Ishikawa (cell line): ENCODE measurements around the gene CDA.

Experiments
- CEBPB ChIP-seq: IDR thresholded peaks from 2 replicates; pipeline ENCODE4 v1.6.1; 2012
- CREB1 ChIP-seq: IDR thresholded peaks from 2 replicates; pipeline ENCODE4 v1.6.1; 2012; ENCODE audit warnings: low read depth
- EGR1 ChIP-seq: IDR thresholded peaks from 2 replicates; pipeline ENCODE4 v1.6.1; 2012
- EP300 ChIP-seq: IDR thresholded peaks from 2 replicates; pipeline ENCODE4 v1.6.1; 2012; ENCODE audit warnings: borderline replicate concordance
- FOXM1 ChIP-seq: IDR thresholded peaks from 2 replicates; pipeline ENCODE4 v1.6.1; 2012; ENCODE audit warnings: low read depth, borderline replicate concordance
- NFIC ChIP-seq: IDR thresholded peaks from 2 replicates; pipeline ENCODE4 v1.6.1; 2012
- RAD21 ChIP-seq: IDR thresholded peaks from 2 replicates; pipeline ENCODE4 v1.6.1; 2012; ENCODE audit warnings: low read depth
- TAF1 ChIP-seq: IDR thresholded peaks from 2 replicates; pipeline ENCODE4 v1.6.1; 2012; ENCODE audit warnings: low read depth, mild to moderate bottlenecking
- TCF12 ChIP-seq: IDR thresholded peaks from 2 replicates; pipeline ENCODE4 v1.6.1; 2012; ENCODE audit warnings: low read depth
- TEAD4 ChIP-seq: IDR thresholded peaks from 2 replicates; pipeline ENCODE4 v1.6.1; 2012
- YY1 ChIP-seq: IDR thresholded peaks from 2 replicates; pipeline ENCODE4 v1.6.1; 2012; ENCODE audit warnings: low read depth
- ZBTB7A ChIP-seq: IDR thresholded peaks from 2 replicates; pipeline ENCODE4 v1.6.1; 2012; ENCODE audit warnings: low read depth
- TF ChIP-seq, protein P1 (sequence below): IDR thresholded peaks from 2 replicates; pipeline ENCODE4 v1.6.1; 2012
- TF ChIP-seq, protein P2 (sequence below): IDR thresholded peaks from 2 replicates; pipeline ENCODE4 v1.6.1; 2012
- TF ChIP-seq, protein P3 (sequence below): IDR thresholded peaks from 2 replicates; pipeline ENCODE4 v1.6.1; 2012; ENCODE audit warnings: low read depth, mild to moderate bottlenecking

The CDA gene

DNA sequence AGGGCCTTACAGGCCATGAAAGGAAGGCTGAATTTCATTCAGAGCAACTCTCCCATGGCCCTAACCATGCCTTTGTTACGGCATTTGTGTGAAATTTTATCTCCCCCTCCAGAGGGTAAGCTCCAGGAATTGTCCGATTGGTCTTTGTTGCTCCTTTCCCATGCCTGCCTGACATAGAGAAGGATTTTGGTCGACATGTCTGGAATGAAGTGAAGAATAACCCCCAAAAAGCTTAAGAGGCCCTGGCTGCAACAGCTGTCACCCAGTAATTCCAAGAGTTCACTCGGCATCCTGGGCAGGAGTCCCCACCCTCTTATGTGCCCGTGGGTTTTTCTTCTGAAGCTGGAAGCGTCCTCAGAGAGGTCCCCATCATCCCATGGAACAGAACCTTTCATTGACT lies 20.6 kb downstream of the CDA start:
- TF ChIP-seq CEBPB: no peak
- no peak for TF ChIP-seq CREB1
- TF ChIP-seq YY1: no peak
- TF ChIP-seq EP300: no peak
- TF ChIP-seq, protein P1, sequence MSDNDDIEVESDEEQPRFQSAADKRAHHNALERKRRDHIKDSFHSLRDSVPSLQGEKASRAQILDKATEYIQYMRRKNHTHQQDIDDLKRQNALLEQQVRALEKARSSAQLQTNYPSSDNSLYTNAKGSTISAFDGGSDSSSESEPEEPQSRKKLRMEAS: no peak
- no peak for TF ChIP-seq RAD21
- no peak for TF ChIP-seq ZBTB7A
- no peak for TF ChIP-seq FOXM1
- no peak for TF ChIP-seq TAF1
- no peak for TF ChIP-seq TEAD4
- TF ChIP-seq NFIC: no peak
- TF ChIP-seq, protein P2, sequence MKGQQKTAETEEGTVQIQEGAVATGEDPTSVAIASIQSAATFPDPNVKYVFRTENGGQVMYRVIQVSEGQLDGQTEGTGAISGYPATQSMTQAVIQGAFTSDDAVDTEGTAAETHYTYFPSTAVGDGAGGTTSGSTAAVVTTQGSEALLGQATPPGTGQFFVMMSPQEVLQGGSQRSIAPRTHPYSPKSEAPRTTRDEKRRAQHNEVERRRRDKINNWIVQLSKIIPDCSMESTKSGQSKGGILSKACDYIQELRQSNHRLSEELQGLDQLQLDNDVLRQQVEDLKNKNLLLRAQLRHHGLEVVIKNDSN: no peak
- no peak for TF ChIP-seq TCF12
- no peak for TF ChIP-seq EGR1
- TF ChIP-seq, protein P3, sequence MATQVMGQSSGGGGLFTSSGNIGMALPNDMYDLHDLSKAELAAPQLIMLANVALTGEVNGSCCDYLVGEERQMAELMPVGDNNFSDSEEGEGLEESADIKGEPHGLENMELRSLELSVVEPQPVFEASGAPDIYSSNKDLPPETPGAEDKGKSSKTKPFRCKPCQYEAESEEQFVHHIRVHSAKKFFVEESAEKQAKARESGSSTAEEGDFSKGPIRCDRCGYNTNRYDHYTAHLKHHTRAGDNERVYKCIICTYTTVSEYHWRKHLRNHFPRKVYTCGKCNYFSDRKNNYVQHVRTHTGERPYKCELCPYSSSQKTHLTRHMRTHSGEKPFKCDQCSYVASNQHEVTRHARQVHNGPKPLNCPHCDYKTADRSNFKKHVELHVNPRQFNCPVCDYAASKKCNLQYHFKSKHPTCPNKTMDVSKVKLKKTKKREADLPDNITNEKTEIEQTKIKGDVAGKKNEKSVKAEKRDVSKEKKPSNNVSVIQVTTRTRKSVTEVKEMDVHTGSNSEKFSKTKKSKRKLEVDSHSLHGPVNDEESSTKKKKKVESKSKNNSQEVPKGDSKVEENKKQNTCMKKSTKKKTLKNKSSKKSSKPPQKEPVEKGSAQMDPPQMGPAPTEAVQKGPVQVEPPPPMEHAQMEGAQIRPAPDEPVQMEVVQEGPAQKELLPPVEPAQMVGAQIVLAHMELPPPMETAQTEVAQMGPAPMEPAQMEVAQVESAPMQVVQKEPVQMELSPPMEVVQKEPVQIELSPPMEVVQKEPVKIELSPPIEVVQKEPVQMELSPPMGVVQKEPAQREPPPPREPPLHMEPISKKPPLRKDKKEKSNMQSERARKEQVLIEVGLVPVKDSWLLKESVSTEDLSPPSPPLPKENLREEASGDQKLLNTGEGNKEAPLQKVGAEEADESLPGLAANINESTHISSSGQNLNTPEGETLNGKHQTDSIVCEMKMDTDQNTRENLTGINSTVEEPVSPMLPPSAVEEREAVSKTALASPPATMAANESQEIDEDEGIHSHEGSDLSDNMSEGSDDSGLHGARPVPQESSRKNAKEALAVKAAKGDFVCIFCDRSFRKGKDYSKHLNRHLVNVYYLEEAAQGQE: no peak

DNA sequence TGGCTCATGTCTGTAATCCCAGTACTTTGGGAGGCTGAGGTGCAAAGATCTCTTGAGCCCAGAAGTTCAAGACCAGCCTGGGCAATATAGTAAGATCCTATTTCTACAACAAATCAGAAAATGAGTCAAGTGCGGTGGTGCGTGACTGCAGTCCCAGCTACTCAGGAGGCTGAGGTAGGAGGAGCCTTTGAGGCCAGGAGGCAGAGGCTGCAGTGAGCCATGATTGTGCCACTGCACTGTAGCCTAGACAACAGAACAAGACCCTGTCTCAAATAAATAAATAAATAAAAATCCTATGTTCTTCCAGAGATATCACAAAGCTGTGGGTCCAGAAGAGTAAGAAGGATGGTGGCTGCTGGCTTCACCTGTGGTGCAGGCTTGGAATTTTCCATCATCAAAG lies 22.1 kb downstream of the CDA start:
- no peak for TF ChIP-seq CREB1
- TF ChIP-seq TEAD4: no peak
- no peak for TF ChIP-seq TAF1
- TF ChIP-seq YY1: no peak
- TF ChIP-seq EP300: no peak
- TF ChIP-seq, protein P2: no peak
- TF ChIP-seq, protein P3: no peak
- TF ChIP-seq, protein P1: no peak
- no peak for TF ChIP-seq ZBTB7A
- TF ChIP-seq FOXM1: no peak
- TF ChIP-seq CEBPB: no peak
- TF ChIP-seq EGR1: no peak
- TF ChIP-seq TCF12: no peak
- no peak for TF ChIP-seq RAD21
- no peak for TF ChIP-seq NFIC

DNA sequence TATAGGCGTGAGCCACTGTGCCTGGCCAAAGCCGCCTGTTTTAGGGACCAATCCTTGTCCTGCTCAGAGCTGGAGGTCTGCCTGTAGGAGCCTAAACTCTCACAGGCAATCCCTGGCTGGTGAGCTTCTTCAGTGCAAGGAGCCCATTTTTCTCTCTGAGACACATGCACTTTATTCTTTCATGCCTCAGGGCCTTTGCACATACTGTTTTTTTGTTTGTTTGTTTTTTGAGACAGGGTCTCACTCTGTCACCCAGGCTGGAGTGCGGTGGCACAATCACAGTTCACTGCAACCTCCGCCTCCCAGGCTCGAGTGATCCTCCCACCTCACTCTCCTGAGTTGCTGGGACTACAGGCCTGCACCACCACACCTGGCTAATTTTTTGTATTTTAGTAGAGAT lies 22.8 kb downstream of the CDA start:
- TF ChIP-seq TAF1 (no peak), ZBTB7A (no peak), TCF12 (no peak), EGR1 (no peak), TEAD4 (no peak)
- TF ChIP-seq, protein P2: no peak
- TF ChIP-seq, protein P3: no peak

DNA sequence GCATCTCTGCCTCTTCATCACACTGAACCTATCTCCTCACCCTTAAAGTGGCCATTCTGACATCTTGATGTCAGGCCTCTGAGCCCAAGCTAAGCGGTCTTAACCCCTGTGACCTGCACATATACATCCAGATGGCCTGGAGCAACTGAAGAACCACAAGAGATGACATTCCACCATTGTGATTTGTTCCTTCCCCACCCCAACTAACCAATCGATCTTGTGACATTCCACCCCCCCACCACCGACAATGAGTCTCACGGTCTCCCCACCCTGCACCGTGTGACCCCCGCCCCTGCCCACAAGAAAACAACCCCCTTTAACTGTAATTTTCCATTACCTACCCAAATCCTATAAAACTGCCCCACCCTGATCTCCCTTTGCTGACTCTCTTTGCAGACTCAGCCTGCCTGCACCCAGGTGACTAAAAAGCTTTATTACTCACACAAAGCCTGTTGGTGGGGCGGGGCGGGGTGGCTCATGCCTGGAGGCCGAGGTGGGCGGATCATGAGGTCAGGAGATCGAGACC lies 23.4 kb downstream of the CDA start:
- TF ChIP-seq TEAD4 (no peak), YY1 (no peak), TCF12 (no peak), NFIC (no peak), CEBPB (no peak), FOXM1 (no peak), EP300 (no peak), CREB1 (no peak), ZBTB7A (no peak), TAF1 (no peak), EGR1 (no peak), RAD21 (no peak)
- TF ChIP-seq, protein P3: no peak
- TF ChIP-seq, protein P2: no peak
